Dendritic cell treated with granulocyte-macrophage colony-stimulating factor and Interleukin-4, amounts not matched to agents 40 ng/mL and 50 ng/mL, for 4 days (primary cell): ENCODE data around the gene MGMT.

ENCODE experiments used
- H3K27ac Mint-ChIP-seq: one replicate; pipeline ENCODE4 v1.8.0; 2022; ENCODE audit warnings: mild to moderate bottlenecking, mixed read lengths
- H3K27me3 Mint-ChIP-seq: one replicate; pipeline ENCODE4 v1.8.0; 2022; ENCODE audit warnings: mild to moderate bottlenecking, mixed read lengths
- H3K36me3 Mint-ChIP-seq: one replicate; pipeline ENCODE4 v1.8.0; 2022; ENCODE audit warnings: low read depth, mixed read lengths
- H3K4me1 Mint-ChIP-seq: one replicate; pipeline ENCODE4 v1.8.0; 2022; ENCODE audit warnings: low read depth, mixed read lengths
- H3K4me3 Mint-ChIP-seq: one replicate; pipeline ENCODE4 v1.8.0; 2022; ENCODE audit warnings: mild to moderate bottlenecking, moderate library complexity, mixed read lengths
- H3K9me3 Mint-ChIP-seq: one replicate; pipeline ENCODE4 v1.8.0; 2022; ENCODE audit warnings: mixed read lengths
- intact Hi-C: fragments of 100-400 bp; cut with micrococcal nuclease; formaldehyde crosslinking; loops from one replicate; pipeline ENCODE4 v1.15.0; 2022

The MGMT gene

DNA sequence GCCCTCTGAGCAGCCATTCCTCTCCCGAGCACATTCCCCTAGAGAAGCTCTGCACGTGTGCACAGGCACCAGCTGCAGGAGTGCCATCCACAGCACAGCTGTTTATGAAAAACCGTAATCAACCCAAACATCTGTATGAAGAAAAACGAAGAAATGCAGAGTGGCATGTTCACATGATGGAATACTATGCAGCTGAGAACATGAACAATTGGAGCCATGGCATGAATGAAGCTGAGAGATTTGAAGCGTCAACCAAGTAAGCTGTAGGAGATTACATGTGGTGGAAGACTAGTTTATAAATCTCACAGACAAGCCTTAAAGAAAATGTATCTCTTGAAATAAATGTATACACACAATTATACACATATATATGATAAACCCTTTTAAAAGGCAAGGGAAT, 320.5 kb downstream of the MGMT start:
- no peaks in the 10 kb centered on the region for H3K27me3 Mint-ChIP-seq
- intact Hi-C loops, result no loop called here
- H3K4me3 Mint-ChIP-seq, result no peak overlapping the region
- H3K36me3 Mint-ChIP-seq, result no peaks in the 10 kb centered on the region
- H3K27ac Mint-ChIP-seq, result no peak overlapping the region
- H3K4me1 Mint-ChIP-seq, result no peaks in the 10 kb centered on the region
- peaks cover 28% of the 10 kb centered on the region for H3K9me3 Mint-ChIP-seq

DNA sequence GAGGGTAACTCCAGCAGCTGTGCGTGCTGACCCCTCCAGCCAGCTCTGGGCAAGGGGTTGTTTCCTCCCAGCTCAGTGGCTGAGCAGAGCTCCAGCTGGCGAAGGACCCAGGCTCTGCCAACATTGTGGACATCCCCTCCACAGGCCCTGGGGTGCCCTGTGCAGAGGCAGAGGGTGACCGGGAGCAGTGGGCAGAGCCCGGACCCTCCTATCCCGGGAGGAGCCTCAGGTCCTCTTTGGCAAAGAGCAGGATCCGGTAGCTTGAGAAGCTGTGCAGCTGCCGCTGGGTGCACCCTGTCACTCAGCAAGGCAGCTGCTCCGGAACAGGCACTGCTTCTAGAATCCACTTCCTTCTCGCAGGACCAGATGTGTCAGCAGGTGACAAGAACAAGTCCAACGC, 321.2 kb downstream of the MGMT start:
- Mint-ChIP-seq H3K4me3 (no peak overlapping the region), H3K4me1 (no peaks in the 10 kb centered on the region), H3K27ac (no peak overlapping the region), H3K27me3 (no peaks in the 10 kb centered on the region), H3K36me3 (no peaks in the 10 kb centered on the region), H3K9me3 (peaks cover 35% of the 10 kb centered on the region)
- intact Hi-C loops, result no loop called here

DNA sequence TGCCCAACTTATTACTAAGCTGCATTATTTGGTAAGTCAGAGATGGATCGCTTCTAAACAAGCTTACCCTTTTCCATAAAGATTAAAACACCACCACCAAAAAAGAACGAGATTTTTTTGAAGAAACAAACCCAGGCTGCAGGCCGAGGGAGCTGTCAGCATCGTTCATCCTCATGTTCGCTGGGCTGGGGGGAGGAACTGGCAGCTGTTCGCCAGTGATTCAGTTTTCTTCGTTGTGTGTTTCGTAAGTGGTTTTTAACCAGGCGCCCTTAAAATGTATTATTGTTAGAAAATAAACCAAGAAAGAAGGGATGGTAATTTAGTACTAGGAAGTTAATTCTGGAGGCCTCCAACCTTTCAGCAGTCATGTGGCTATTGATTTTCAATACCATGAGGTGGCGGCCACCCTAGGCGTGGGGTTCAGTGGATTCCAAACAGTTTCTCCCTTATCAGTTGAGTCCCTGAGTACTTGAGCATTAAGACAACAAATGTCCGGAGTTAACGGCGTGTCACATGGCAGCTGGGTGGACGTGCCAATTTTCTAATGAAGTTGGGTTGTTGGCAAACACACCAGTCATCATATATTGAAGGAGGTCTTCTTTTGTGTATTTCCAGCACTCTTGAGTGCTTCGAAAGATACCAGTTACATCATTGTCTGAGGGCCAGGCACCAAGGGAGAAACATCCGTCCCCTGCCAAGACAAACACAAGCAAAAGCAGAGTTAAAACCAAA, 323.8 kb downstream of the MGMT start:
- Mint-ChIP-seq H3K27ac (no peak overlapping the region), H3K36me3 (no peaks in the 10 kb centered on the region), H3K27me3 (no peaks in the 10 kb centered on the region), H3K4me3 (no peak overlapping the region), H3K4me1 (no peaks in the 10 kb centered on the region), H3K9me3 (peaks cover 37% of the 10 kb centered on the region)
- intact Hi-C loops, result no loop called here

DNA sequence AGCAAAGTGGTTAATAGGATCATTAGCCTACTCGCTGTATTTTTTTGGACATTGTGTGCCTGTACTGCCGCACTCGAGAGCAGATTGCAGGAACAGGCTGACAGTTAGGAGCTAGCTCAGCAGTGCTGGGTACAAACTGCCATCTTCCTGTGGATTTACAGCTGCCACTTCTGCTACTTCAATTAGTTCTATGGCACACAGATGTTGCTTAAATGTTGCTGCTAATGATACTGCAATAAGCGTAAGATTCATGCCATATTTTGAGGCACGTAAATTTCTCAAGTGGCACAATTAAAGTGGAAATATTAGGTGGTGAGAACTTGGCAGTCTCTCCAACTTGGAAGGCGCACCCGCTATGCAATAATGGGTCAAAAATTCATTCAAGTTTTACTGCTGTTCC, 325.1 kb downstream of the MGMT start:
- no peak overlapping the region for H3K4me3 Mint-ChIP-seq
- H3K9me3 Mint-ChIP-seq, result peaks cover 34% of the 10 kb centered on the region
- no peak overlapping the region for H3K27ac Mint-ChIP-seq
- no peaks in the 10 kb centered on the region for H3K4me1 Mint-ChIP-seq
- H3K36me3 Mint-ChIP-seq, result no peaks in the 10 kb centered on the region
- intact Hi-C loops, result no loop called here
- peaks cover 2% of the 10 kb centered on the region for H3K27me3 Mint-ChIP-seq

DNA sequence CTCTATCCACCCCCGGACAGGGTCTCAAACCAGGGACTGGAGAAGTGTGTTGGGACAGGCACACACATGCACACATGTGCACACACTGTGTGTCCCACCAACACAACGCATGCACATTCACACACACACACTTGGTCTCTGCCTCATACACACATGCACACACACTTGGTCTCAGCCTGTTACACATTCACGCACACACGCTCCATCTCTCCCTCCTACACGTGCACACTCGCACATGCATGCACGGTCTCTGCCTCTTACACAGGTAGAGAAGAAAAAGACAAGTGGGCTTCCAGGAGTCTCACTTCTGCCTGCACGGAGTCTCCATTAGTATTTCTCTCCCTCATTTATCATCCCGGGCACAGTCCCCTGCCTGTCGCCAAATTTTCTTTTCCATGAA, 325.8 kb downstream of the MGMT start:
- Mint-ChIP-seq H3K4me3 (no peak overlapping the region), H3K27me3 (peaks cover 2% of the 10 kb centered on the region), H3K27ac (no peak overlapping the region), H3K9me3 (peaks cover 28% of the 10 kb centered on the region), H3K36me3 (no peaks in the 10 kb centered on the region), H3K4me1 (no peaks in the 10 kb centered on the region)
- intact Hi-C loops, result no loop called here

DNA sequence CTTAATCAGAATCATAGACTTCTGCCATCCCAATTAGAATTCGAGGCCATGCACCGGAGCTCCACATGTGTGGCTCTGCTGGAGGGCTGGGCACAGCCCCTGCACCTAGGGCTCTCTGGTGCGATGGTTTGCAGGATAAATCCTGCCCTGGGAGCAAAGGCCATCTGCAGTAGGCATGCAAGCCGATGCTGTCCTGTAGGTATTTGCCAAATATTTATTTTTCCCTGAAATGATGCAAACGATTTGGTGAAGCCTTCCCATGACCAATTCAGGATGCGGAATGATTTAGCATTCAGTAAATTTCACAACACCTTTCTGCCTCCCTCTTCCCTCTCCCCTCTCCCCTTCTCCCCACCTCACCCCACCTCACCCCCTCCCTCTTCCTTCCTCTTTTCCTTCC, 326.4 kb downstream of the MGMT start:
- Mint-ChIP-seq H3K4me1 (no peaks in the 10 kb centered on the region), H3K9me3 (peaks cover 28% of the 10 kb centered on the region), H3K27ac (no peak overlapping the region), H3K27me3 (peaks cover 2% of the 10 kb centered on the region), H3K4me3 (no peak overlapping the region), H3K36me3 (no peaks in the 10 kb centered on the region)
- intact Hi-C loops, result no loop called here

DNA sequence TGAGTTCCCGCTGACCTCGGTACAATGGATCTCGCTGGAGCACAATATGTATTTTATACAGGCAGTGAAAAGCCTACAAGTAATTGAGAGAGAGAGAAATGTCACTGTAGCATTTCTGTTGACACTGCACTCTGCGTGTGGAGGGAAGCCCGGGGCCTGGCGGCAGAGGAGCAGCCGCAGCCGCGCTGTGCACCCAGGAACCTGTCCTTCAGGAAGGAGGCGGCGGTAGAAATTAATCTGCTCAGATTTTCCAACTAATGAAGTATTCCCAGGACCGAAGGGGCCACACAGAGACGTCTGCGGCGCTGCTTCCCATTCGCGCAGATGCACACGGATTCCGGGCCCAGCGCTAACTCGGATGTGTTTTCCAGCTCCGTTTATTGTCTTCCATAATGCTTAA, 327.0 kb downstream of the MGMT start:
- Mint-ChIP-seq H3K9me3 (peaks cover 28% of the 10 kb centered on the region), H3K27ac (no peak overlapping the region), H3K4me1 (no peaks in the 10 kb centered on the region), H3K27me3 (peaks cover 2% of the 10 kb centered on the region), H3K36me3 (no peaks in the 10 kb centered on the region), H3K4me3 (no peak overlapping the region)
- intact Hi-C loops, result no loop called here

DNA sequence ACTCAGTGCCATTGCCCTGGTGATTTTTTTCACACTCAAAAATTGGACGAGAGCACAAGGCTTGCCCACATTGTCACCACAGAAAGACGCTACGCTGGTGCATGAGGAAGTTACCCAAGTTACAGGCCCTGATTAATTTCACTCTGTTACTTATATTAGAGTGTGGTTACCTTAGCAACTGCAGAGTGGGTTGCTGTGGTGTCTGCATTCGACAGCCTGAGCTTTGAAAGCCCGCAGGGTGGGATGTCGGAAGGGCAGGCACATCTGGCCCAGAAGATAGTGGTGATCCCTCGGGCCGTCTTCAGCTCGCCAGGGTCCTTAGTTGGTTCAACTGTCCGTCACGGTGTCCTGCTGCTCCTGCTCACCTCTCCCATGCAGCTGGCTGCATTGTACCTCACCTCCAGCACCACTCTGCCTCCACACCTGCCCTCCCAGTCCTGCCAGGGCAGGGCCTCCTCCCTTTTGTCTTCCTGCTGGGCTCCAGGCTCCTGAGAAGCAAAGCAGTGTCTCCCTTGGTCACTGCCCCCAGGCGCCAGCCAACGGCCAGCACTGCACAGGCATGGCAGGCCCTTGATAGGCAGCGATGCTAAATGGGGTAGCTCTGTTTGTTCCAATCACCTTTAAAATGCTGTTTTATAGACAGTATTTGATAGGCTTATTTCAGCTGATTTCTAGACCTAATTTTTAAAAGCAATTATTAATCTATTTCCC, 329.8 kb downstream of the MGMT start:
- H3K9me3 Mint-ChIP-seq, result peaks cover 9% of the 10 kb centered on the region

DNA sequence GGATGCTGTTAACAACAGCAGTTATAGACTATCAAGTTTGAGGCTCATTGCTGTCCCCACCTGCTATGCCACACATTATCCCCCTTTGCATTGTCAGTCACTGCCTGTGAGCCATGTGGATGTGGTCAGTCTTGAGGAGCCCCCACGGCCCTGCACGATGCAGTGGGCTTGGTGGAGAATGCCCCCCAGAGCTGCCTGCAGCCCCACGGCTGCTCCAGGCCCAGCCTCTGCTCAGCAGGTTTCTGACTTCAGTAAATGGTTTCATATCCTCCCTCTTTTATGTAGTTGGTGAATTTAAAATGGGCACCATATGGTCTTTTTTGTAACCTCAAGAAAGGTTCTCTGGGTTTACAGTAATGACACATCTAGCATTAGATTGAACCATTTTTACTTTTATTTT, 332.9 kb downstream of the MGMT start:
- intact Hi-C loops, result no loop called here
- H3K4me3 Mint-ChIP-seq, result no peak overlapping the region
- no peaks in the 10 kb centered on the region for H3K4me1 Mint-ChIP-seq
- peaks cover 28% of the 10 kb centered on the region for H3K9me3 Mint-ChIP-seq
- H3K27ac Mint-ChIP-seq, result no peak overlapping the region
- H3K36me3 Mint-ChIP-seq, result no peaks in the 10 kb centered on the region
- peaks cover 2% of the 10 kb centered on the region for H3K27me3 Mint-ChIP-seq

More for the DNA sequence above, 329.8 kb downstream of the MGMT start:
- Mint-ChIP-seq H3K4me1 (no peaks in the 10 kb centered on the region), H3K4me3 (no peak overlapping the region), H3K27me3 (peaks cover 2% of the 10 kb centered on the region), H3K27ac (no peak overlapping the region), H3K36me3 (no peaks in the 10 kb centered on the region)
- intact Hi-C loops, result no loop called here

DNA sequence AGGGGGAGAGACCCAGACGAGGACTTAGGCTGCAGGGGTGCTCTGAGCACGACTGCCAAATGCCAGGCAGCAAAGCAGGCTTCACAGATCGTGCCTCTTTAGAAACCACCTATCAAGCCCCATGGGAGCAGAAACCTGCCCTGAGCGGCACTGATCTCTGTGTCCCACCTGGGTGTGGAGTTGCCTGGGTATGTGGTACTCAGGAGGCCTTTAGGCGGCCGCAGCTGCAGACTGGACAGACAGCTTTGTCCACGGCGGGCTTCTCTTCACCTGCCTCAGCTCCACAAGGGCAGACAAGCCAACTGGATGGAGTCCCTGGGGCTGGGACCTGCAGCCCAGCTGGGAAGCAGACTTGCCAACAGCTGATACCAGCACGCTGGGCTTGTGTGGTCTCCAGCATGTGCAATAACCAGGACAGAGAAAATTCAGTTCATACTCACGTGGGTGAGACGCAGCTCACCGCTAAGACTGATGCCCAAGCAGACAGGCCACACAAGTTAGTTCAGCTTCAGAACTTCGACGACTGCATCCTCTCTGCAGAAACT, 333.8 kb downstream of the MGMT start:
- intact Hi-C loops, result no loop called here
- peaks cover 2% of the 10 kb centered on the region for H3K27me3 Mint-ChIP-seq
- peaks cover 36% of the 10 kb centered on the region for H3K9me3 Mint-ChIP-seq
- H3K36me3 Mint-ChIP-seq, result no peaks in the 10 kb centered on the region
- no peaks in the 10 kb centered on the region for H3K4me1 Mint-ChIP-seq
- no peak overlapping the region for H3K4me3 Mint-ChIP-seq
- H3K27ac Mint-ChIP-seq, result no peak overlapping the region

DNA sequence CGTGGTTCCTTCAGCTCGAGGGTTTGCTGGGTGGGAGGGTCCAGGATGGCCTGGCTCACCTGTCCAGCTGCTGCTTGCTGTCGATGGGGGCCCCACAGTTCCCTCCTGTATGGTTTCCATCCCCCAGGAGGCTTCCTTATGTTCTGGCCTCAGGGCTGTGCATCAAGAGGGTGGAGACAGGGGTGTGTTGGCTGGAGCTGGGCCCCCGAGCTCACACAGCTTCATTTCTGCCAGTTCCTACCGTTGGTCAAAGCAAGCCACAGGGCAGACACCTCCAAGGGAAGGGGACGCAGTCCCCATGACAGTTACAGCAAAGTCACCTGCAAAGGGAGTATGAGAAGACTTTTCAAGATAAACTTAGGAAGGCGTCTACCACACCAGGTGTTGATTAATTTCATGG, 340.2 kb downstream of the MGMT start:
- H3K9me3 Mint-ChIP-seq, result peaks cover 49% of the 10 kb centered on the region
- H3K27me3 Mint-ChIP-seq, result no peaks in the 10 kb centered on the region
- H3K4me3 Mint-ChIP-seq, result no peak overlapping the region
- H3K27ac Mint-ChIP-seq, result no peak overlapping the region
- no peaks in the 10 kb centered on the region for H3K4me1 Mint-ChIP-seq
- no peaks in the 10 kb centered on the region for H3K36me3 Mint-ChIP-seq
- intact Hi-C loops, result no loop called here

DNA sequence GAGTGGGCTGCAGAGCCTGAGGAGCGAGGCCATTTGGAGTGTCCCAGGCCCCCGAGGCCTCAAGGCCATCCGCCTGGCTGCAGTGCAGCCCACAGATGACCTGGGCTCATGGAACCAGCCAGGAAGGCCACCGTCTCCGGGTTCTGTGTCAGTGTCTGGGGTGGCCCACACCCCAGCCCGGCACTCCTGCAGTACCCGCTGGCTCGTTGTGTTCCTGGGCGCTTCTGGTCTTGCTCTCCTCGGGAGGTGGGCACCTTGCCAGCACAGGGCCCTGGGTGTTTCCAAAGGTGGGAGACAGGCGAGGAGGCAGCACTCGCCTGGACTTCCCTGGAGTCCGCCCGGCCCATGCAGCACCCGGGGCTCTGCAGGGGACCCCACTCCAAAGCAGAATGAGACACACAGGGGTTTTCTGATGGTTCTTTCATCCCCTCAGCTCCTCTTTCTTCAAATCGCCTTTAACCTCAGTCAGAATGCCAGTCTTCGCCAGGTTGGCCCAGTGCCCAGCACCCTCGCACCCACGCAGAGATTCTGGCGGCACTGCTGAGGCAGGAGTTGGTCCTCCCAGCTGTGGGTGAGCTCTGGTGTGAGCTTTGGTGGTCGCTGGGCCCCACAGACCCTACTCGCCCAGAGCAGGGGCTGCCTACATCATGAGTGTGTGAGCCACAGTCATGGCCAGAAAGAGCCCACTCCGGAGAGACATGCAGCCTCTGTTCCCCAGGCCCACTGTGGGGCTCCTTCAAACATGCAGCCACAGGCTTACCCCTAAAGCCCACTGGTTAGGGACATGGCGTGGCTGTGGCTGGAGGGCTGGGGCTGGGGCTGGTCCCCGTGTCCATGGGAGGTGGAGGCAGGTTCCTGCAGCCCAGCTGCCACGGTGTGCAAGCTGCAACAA, 341.3 kb downstream of the MGMT start:
- H3K27me3 Mint-ChIP-seq, result no peaks in the 10 kb centered on the region
- H3K4me3 Mint-ChIP-seq, result no peak overlapping the region
- no peaks in the 10 kb centered on the region for H3K36me3 Mint-ChIP-seq
- no peak overlapping the region for H3K27ac Mint-ChIP-seq
- no peaks in the 10 kb centered on the region for H3K4me1 Mint-ChIP-seq
- intact Hi-C loops, result no loop called here
- peaks cover 38% of the 10 kb centered on the region for H3K9me3 Mint-ChIP-seq

DNA sequence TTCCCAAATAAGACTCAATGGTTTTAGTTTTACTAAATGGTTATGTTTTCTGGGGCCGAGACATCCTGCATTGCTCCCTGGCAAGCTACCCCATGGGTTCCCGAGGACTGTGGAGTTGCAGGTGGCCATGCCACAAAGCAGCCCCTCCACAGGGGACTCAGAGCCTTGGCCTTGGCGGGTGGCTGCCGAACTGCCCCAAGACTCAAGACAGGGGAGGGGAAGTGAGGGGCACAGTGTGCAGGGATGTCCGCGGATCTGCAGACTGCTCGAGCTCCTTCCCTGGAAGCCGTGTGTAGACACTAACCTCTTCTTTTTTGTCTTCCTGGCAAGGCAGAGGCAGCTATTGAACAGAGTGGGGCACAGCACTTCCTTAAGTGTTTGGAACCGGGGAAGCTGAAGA, 342.4 kb downstream of the MGMT start:
- Mint-ChIP-seq H3K27me3 (no peaks in the 10 kb centered on the region), H3K4me1 (no peaks in the 10 kb centered on the region), H3K36me3 (no peaks in the 10 kb centered on the region), H3K9me3 (peaks cover 27% of the 10 kb centered on the region), H3K4me3 (no peak overlapping the region), H3K27ac (no peak overlapping the region)
- intact Hi-C loops, result no loop called here

DNA sequence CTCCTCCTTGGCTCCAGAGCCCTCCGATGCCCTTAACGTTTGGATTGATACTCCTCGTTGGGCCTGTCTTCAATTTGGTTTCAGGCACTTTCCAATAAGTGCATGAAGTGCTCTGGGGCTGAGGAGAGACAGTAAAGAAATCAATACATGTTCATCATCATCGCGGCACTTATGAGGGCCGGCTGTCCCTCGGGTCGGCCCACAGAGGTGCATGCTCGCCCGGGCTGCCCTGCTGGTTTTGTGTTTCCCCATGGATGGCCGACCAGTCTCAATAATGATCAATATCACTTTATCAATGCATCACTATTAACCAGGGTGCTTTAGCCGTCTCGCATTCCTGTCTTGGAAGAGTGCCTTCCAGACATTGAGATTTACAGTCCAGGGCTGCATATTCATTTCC, 342.8 kb downstream of the MGMT start:
- Mint-ChIP-seq H3K36me3 (no peaks in the 10 kb centered on the region), H3K4me3 (no peak overlapping the region), H3K27ac (no peak overlapping the region), H3K27me3 (no peaks in the 10 kb centered on the region), H3K9me3 (peaks cover 23% of the 10 kb centered on the region), H3K4me1 (no peaks in the 10 kb centered on the region)
- intact Hi-C loops, result no loop called here
